ENCODE measurements around the gene HCST. TPM values are rescaled to one million over a fixed set of nuclear protein-coding genes. Genes with fewer than 3 reads are reported as not detected.

HCST gene
- total and polyA plus RNA-seq, 10 donors: 31.5 to 130 (median 63.9) TPM

DNA sequence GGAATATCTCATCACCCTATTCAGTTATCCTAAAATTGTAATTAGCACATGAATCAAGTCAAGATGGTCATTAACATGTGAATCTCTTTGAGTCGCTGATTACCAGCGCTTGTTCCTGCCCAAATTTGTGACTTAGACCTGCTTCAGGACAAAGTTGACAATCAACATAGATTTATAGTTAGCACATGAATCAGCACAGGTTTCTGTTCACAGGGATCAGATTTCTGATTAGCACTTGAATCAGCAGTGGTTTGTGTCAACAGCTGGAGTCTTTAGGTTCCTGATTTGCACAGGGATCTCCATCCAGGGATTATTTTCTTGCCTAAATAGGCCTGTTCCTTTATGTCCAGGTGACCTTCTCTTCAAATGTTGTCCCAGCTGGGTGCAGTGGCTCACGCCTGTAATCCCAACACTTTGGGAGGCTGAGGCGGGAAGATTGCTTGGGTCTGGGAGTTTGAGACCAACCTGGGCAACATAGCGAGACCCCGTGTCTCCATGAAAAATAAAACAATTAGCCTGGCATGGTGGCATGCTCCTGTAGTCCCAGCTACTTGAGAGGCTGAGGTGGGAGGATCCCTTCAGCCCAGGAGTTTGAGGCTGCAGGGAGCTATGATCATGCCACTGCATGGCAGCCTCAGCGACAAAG, 30.1 kb downstream of the HCST start:
- Histone ChIP-seq H3K4me3 (no peak overlapping the region), H3K9me3 (no peaks in the 10 kb centered on the region), H3K27ac (peak overlapping the region in 1 of 8 donors; percentile 90), H3K27me3 (replicated peaks in 1 of 7) (peaks cover 0 to 26% (median 0%) of the 10 kb centered on the region in 7 donors), H3K4me1 (peaks cover 19 to 69% (median 54%) of the 10 kb centered on the region in 6 donors), H3K36me3 (no peaks in the 10 kb centered on the region)
- TF ChIP-seq POLR2AphosphoS5 (IDR thresholded peaks at IDR 0.05) (no peak), POLR2A (IDR thresholded peaks at IDR 0.05) (no peak)
- TF ChIP-seq, protein P1, sequence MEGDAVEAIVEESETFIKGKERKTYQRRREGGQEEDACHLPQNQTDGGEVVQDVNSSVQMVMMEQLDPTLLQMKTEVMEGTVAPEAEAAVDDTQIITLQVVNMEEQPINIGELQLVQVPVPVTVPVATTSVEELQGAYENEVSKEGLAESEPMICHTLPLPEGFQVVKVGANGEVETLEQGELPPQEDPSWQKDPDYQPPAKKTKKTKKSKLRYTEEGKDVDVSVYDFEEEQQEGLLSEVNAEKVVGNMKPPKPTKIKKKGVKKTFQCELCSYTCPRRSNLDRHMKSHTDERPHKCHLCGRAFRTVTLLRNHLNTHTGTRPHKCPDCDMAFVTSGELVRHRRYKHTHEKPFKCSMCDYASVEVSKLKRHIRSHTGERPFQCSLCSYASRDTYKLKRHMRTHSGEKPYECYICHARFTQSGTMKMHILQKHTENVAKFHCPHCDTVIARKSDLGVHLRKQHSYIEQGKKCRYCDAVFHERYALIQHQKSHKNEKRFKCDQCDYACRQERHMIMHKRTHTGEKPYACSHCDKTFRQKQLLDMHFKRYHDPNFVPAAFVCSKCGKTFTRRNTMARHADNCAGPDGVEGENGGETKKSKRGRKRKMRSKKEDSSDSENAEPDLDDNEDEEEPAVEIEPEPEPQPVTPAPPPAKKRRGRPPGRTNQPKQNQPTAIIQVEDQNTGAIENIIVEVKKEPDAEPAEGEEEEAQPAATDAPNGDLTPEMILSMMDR (IDR thresholded peaks at IDR 0.05 in 8 of 11, conservative IDR thresholded peaks at IDR 0.05 in 3 of 11): no peak
- 53 to 61% (median 59%) methylated on average over 7 of the region's 7 CpGs for WGBS, 5 donors
- intact Hi-C loops (cut with DNase I; ENCODE audit: low total_unique reads): no loop called here
- DNase-seq: no peak

DNA sequence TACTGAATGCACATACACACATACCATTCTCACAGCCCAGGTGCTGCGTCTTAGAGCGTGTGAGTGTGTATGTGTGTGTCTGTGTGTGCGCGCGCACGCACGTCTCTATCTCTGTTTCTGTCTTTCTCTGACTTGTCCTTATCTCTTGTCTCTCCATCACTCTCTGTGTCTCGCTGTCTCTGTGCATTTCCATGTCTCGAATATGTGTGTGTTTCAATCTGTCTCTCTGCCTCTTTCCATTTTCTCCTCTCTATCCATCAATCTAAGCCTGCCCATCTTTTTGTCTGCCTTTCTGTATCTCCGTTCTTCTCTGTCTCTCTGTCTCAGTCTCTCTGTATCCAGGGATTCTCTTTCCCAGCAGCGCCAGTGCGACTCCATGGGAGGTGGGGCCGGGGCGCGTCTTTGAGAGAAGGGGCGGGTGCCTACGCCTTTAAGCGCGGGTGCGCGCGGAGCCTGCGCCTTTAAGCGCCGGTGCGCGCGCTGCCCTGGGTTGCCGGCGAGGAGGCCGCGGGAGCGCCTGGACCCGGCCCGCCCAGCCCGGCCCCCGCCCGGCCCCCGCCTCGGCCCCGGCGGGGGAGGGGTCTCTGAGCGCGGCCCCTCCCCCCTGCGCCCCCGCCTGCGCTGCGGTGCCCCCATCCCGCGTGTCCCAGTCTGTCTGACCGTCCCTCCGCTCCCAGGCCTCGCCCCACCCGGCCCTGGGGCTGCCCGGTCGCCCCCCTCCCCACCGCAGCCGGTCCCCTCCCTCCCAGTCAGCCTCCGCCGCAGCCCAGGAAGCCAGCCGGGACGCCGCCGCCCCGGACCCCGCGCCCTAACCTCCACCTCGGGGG, 33.8 kb downstream of the HCST start, which contains the start of gene LRFN3:
LRFN3 (plus strand) TSS at position 464 of the 827 bp plus-strand sequence. CDS start 3,052 bp downstream, outside the sequence.
- TF ChIP-seq POLR2AphosphoS5 (IDR thresholded peaks at IDR 0.05): peak; percentile 15 to 63 (median 50)
- TF ChIP-seq, protein P1 (IDR thresholded peaks at IDR 0.05 in 8 of 11, conservative IDR thresholded peaks at IDR 0.05 in 3 of 11): no peak
- H3K27ac ChIP-seq: peak within 1 kb of the TSS; percentile 15 to 89 (median 72)
- peaks cover 0 to 30% (median 0%) of the 10 kb centered on the region in 7 donors for H3K27me3 ChIP-seq (replicated peaks in 1 of 7)
- peak within 1 kb of the TSS; percentile 31 to 81 (median 46) for H3K4me3 ChIP-seq
- 3 to 11% (median 4%) methylated on average over 24 to 66 of the region's 68 CpGs for WGBS, 5 donors
- H3K4me1 ChIP-seq: peaks cover 9 to 55% (median 38%) of the 10 kb centered on the region in 6 donors
- intact Hi-C loops (cut with DNase I; ENCODE audit: low total_unique reads): no loop called here
- H3K36me3 ChIP-seq: peaks cover 0 to 25% (median 16%) of the 10 kb centered on the region in 6 donors
- DNase-seq: peak; percentile 87
- H3K9me3 ChIP-seq: no peaks in the 10 kb centered on the region

DNA sequence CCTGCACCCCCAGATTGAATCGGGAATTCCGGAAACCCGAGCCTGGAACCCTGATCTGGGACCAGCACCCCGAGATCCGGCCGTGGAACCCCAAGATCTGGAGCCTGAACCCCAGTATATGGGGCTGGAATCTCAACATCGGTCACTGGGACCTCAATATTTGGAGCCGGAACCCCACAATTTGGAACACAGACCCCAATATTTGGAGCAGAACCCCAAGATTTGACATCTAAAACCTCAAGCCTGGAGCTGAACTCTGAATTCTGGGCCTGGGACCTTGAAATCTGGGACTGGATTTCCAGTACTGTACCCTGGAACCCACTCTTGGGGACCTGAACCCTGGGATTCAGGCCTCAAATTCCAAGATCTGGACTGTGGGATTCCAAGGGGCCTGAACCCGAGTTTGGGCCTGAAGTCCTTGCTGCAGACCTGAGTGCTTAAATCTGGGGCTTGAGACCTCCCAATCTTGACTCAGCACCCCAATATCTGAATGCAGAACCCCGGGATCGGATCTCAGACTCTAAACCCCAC, 34.5 kb downstream of the HCST start:
- intact Hi-C loops (cut with DNase I; ENCODE audit: low total_unique reads): no loop called here
- WGBS, 5 donors: 17 to 33% (median 31%) methylated on average over 8 to 11 of the region's 11 CpGs
- DNase-seq: no peak

More for the DNA sequence above, 34.5 kb downstream of the HCST start:
- peak overlapping the region; percentile 31 to 81 (median 46) for H3K4me3 ChIP-seq
- no peaks in the 10 kb centered on the region for H3K9me3 ChIP-seq
- peaks cover 9 to 50% (median 33%) of the 10 kb centered on the region in 6 donors for H3K4me1 ChIP-seq
- peaks cover 0 to 32% (median 16%) of the 10 kb centered on the region in 6 donors for H3K36me3 ChIP-seq
- H3K27ac ChIP-seq: peak overlapping the region; percentile 15 to 89 (median 72)
- peaks cover 0 to 30% (median 0%) of the 10 kb centered on the region in 7 donors for H3K27me3 ChIP-seq (replicated peaks in 1 of 7)
- TF ChIP-seq, protein P1 (IDR thresholded peaks at IDR 0.05 in 8 of 11, conservative IDR thresholded peaks at IDR 0.05 in 3 of 11): no peak
- TF ChIP-seq POLR2AphosphoS5 (IDR thresholded peaks at IDR 0.05) (no peak), POLR2A (IDR thresholded peaks at IDR 0.05) (no peak)

All from spleen (tissue), 11 donors.